Measurements from ENCODE around the gene RING1.
"Not testable (repeated sequence)": the region's sequence is repeated elsewhere in the genome, so short reads cannot be mapped to it uniquely, and the experiment has no call there.

- TF ChIP-seq CTCF (conservative IDR thresholded peaks at IDR 0.05; ENCODE audit: low read length); EZH2phosphoT487 (IDR thresholded peaks at IDR 0.05; ENCODE audit: borderline replicate concordance, low read depth, low read length): not testable (repeated sequence)
Measured at GRCh38 chr6:33226503-33227120, 18.3 kb downstream of the RING1 start.
